AG09319 (cell line): ENCODE data around the gene EMC8.

Experiments
- DNase-seq: peaks from one replicate; pipeline ENCODE4 v3.0.0-alpha.2; 2010; ENCODE audit warnings: low read depth; ENCODE audit errors: extremely low read depth
- TF ChIP-seq, protein P1 (sequence below): IDR thresholded peaks from 2 replicates; pipeline ENCODE4 v1.5.1; 2011; ENCODE audit warnings: low read depth, mild to moderate bottlenecking, inconsistent platforms, low read length, moderate library complexity

The EMC8 gene

DNA sequence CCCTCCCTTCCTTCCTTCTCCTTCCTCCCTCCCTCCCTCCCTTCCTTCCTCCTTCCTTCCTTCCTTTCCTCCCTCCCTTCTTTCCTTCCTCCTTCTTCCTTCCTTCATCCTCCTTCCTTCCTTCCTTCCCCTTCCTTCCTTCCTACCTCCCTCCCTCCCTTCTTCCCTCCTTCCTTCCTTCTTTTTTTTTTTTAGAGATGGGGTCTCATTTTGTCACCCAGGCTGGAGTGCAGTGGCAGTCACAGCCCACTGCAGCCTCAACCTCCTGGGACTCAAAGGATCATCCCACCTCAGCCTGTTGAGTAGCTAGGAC, 44.8 kb upstream of the EMC8 start:
- DNase-seq = no peak
- TF ChIP-seq, protein P1, sequence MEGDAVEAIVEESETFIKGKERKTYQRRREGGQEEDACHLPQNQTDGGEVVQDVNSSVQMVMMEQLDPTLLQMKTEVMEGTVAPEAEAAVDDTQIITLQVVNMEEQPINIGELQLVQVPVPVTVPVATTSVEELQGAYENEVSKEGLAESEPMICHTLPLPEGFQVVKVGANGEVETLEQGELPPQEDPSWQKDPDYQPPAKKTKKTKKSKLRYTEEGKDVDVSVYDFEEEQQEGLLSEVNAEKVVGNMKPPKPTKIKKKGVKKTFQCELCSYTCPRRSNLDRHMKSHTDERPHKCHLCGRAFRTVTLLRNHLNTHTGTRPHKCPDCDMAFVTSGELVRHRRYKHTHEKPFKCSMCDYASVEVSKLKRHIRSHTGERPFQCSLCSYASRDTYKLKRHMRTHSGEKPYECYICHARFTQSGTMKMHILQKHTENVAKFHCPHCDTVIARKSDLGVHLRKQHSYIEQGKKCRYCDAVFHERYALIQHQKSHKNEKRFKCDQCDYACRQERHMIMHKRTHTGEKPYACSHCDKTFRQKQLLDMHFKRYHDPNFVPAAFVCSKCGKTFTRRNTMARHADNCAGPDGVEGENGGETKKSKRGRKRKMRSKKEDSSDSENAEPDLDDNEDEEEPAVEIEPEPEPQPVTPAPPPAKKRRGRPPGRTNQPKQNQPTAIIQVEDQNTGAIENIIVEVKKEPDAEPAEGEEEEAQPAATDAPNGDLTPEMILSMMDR = no peak

DNA sequence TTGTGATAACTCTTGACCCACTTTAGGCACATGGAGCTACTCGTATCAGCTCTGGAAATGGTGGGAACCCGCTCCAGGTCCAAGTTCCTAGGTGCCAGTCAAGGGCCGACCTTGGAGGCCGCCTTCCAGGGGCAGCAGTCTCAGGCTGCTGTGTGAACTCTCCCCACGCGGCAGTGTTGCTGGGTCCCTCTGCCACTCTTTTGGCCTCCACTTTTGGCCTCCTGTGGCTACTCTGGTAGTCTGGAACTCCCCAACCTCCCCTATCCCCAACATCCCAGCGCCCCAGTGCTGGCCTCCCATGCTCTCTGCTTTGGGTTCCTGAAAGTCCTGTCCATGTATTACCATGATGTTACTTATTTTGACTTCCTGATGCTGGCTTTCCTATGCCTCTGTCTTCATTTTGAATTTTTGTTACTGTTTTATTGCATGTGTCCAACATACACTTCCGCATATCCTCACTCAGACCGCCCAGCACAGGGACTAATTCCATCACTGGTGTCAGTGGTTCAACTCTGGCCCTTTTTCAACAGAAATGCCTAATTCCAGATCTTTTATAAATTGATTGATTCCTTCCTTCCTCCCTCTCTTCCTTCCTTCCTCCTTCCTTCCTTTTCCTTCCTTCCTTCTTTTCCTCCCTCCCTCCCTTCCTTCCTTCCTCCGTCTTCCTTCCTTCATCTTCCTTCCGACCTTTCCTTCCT, 44.3 kb upstream of the EMC8 start:
- DNase-seq = no peak
- TF ChIP-seq, protein P1 = no peak

DNA sequence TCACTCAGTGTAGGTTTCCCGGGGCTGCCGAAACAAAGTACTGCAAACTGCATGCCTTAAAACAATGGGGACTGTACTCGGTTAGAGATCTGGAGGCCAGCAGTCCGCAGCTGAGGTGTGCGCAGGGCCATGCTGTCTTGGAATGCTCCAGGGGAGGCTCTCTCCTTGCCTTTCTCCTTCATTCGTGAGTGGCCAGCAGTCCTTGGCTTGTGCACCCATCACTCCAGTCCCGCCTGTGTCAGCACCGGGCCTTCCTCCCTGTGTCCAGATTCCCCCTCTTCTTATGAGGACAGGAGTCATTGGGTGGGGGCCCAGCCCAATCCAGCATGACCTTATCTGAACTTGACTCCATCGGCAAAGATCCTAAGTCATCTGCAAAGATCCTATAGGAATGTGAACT, 43.5 kb upstream of the EMC8 start:
- TF ChIP-seq, protein P1 = no peak
- no peak for DNase-seq

DNA sequence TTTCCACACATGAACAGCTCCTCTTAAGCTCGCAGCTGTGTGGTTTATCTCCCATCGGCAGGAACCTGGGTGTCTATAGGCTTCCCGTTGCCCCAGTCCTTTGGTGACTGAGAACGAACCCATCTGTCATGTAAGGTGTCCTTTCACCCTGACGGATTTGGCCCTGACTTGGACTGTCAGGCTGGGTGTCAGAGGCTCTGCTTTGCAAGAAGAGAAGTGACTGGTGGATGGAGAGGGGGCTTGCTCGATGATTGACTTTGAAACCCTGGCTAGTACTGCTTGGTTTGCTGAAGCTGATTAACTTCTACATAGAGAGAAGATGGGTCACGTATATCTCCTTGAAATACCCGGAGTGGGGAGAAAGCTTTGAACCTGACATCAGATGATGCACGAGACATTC, 43.1 kb upstream of the EMC8 start:
- no peak for DNase-seq
- TF ChIP-seq, protein P1 = no peak

DNA sequence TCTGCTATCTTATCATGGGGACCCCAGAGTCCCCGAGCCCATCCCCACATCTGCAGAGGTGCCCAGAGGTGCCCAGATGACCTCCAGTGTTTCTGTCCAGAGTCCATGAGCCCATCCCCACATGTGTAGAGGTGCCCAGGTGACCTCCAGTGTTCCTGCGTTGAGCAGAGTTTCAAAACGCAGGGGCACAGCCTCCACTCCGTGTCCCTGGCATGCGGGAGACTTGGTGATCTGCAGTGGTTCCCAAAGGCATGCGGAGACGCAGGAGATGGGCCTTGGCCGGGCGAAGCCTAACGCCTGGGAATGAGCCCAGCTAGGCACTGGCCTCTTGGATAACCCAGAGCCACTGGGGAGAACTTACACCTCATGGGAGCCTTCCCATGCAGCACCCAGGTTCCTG, 41.5 kb upstream of the EMC8 start:
- no peak for DNase-seq
- TF ChIP-seq, protein P1 = no peak

DNA sequence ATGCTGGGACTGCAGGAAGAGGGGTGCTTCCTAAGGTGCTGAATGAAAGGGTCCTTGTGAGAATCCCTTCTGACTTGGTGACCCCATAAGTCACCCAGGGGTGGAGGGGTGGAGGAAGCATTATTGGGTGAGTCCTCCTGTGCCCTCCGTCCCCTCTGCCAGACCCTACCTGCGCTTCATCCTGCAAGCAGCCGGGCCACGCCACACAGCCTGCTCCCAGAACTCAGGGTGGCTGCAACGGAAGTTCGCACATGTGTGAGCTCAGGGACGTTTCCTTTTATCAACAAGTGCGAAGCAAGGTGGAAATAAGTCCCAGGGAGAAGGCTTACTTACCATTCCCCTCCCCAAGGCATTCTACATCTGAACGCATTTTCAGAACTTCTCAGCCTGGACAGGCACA, 41.1 kb upstream of the EMC8 start:
- no peak for DNase-seq
- TF ChIP-seq, protein P1 = no peak

DNA sequence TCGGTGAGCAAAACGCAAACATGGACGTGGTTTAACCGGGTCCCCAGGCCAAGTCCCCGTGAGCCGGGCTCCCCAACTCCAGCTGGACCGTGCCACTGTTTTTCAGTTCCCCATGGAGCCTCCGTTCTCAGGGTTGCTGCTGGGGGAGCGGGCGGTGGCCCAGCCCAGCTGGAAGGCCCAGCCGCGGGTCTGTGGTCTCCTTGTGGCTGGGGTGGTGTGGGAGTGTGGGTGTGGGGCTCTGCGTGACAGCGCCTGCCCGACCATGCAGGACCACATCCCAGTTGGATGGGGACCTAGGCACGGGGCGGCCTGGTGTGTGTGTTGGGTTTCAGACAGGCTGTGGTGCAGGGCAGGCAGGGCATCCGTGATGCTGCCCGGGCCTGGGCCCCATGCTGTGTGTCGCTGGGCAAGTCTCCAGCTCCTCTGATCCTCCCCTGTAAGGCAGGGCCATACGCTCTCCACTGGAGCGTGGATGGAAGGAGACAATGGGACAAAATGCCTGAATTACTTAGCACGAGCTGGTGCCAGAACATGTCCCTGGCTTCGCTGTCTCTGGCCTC, 40.4 kb upstream of the EMC8 start:
- TF ChIP-seq, protein P1 = no peak
- DNase-seq = no peak
